OCI-LY7 (cell line): ENCODE results near the gene BICDL2.

Experiments used
- CTCF ChIP-seq: fragments of 200-600 bp; sonication (generic); conservative IDR thresholded peaks from 2 replicates; pipeline ENCODE4 v1.5.1; 2014; ENCODE audit warnings: mild to moderate bottlenecking, antibody characterized with exemption, low read length, moderate library complexity, mixed read lengths
- EZH2phosphoT487 ChIP-seq: fragments of 200-600 bp; sonication (generic); IDR thresholded peaks from 2 replicates; pipeline ENCODE4 v1.6.1; 2018; ENCODE audit warnings: low read depth, borderline replicate concordance, mild to moderate bottlenecking, mixed run types, antibody characterized with exemption, low read length, moderate library complexity, mixed read lengths

GRCh38 chr16:2999929-3000328, 36.8 kb downstream of the BICDL2 start:
- TF ChIP-seq CTCF, result no peak
- no peak for TF ChIP-seq EZH2phosphoT487
